MM.1S (cell line): Measurements from ENCODE around the gene ACOX3.

ENCODE experiments used
- CTCF ChIP-seq: fragments of 300-600 bp; sonication (generic); IDR thresholded peaks from 2 replicates; pipeline ENCODE4 v1.5.1; 2016; ENCODE audit warnings: antibody characterized with exemption, low read length, mixed read lengths
- EZH2phosphoT487 ChIP-seq: fragments of 300-600 bp; sonication (generic); IDR thresholded peaks from 2 replicates; pipeline ENCODE4 v1.6.1; 2018; ENCODE audit warnings: antibody characterized with exemption, low read length

DNA sequence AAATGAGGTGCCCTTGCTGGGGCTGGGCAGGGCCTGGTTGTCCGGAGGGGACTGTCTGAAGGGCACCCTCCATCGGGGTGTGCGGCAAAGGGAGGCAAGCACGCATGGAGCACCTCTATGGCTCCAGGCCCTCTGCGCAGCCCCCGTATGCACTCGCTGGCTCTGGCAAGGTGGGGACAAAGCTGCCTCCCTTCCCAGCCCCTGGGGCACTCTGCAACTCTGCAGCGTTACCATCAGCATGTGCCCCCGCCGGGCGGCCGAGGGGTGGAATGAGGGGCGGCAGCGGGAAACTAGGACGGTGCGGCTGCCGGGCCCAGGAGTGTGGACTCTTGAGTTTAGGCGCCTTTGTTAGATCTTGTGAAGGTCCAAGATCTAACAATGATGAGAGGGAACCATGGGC is 26.5 kb upstream of the ACOX3 start:
- TF ChIP-seq EZH2phosphoT487 (no peak), CTCF (no peak)
